DND-41 (cell line): ENCODE measurements around the gene EVX1.

Source experiments
- CTCF ChIP-seq: IDR thresholded peaks from 2 replicates; pipeline ENCODE4 v1.5.1; 2012; ENCODE audit warnings: borderline replicate concordance, low read length, moderate library complexity, mild to moderate bottlenecking; ENCODE audit not compliant: poor library complexity, severe bottlenecking; ENCODE audit errors: extremely low read depth
- EZH2 ChIP-seq: IDR thresholded peaks from 3 replicates; pipeline ENCODE4 v1.6.1; 2012; ENCODE audit warnings: borderline replicate concordance, low read depth, mild to moderate bottlenecking, moderate library complexity, low read length, inconsistent platforms; ENCODE audit not compliant: severe bottlenecking

GRCh38 chr7:27271384-27271783, 28.8 kb downstream of the EVX1 start:
- TF ChIP-seq CTCF (no peak), EZH2 (no peak)
